ENCODE results near the gene SRSF5.

GRCh38 chr14:69720912-69721311 lies 46.0 kb upstream of the SRSF5 start:
- TF ChIP-seq POLR2A (IDR thresholded peaks at IDR 0.05; ENCODE audit: low read depth, low read length) (no peak), POLR2AphosphoS5 (IDR thresholded peaks at IDR 0.05; ENCODE audit: low read depth, low read length) (no peak), TAF1 (IDR thresholded peaks at IDR 0.05; ENCODE audit: borderline replicate concordance, low read depth, low read length) (no peak)
